ENCODE measurements around the gene SMIM12. TPM values are rescaled to one million over a fixed set of nuclear protein-coding genes. Genes with fewer than 3 reads are reported as not detected.

SMIM12 gene, protein sequence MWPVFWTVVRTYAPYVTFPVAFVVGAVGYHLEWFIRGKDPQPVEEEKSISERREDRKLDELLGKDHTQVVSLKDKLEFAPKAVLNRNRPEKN
- total RNA-seq, result 23.2 and 24.6 TPM in 2 replicates

- peak within 1 kb of the TSS; percentile 80 for H3K4me3 ChIP-seq (ENCODE audit: low read depth, low read length)
- DNase-seq (ENCODE audit: low read depth), result peak; percentile 95
- TF ChIP-seq, protein P1, sequence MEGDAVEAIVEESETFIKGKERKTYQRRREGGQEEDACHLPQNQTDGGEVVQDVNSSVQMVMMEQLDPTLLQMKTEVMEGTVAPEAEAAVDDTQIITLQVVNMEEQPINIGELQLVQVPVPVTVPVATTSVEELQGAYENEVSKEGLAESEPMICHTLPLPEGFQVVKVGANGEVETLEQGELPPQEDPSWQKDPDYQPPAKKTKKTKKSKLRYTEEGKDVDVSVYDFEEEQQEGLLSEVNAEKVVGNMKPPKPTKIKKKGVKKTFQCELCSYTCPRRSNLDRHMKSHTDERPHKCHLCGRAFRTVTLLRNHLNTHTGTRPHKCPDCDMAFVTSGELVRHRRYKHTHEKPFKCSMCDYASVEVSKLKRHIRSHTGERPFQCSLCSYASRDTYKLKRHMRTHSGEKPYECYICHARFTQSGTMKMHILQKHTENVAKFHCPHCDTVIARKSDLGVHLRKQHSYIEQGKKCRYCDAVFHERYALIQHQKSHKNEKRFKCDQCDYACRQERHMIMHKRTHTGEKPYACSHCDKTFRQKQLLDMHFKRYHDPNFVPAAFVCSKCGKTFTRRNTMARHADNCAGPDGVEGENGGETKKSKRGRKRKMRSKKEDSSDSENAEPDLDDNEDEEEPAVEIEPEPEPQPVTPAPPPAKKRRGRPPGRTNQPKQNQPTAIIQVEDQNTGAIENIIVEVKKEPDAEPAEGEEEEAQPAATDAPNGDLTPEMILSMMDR (IDR thresholded peaks at IDR 0.05; ENCODE audit: insufficient read depth, low read depth, low read length), result peak; percentile 81
Measured at GRCh38 chr1:34859446-34860200, at the start of gene SMIM12. SMIM12 (minus strand) TSS chr1:34859749; CDS start chr1:34855977, 3,772 bp downstream.

- TF ChIP-seq, protein P1 (IDR thresholded peaks at IDR 0.05; ENCODE audit: insufficient read depth, low read depth, low read length), result no peak
- DNase-seq (ENCODE audit: low read depth), result no peak
- H3K4me3 ChIP-seq (ENCODE audit: low read depth, low read length), result no peak overlapping the region
Measured at GRCh38 chr1:34908369-34908768, 48.8 kb upstream of the SMIM12 start.

DNA sequence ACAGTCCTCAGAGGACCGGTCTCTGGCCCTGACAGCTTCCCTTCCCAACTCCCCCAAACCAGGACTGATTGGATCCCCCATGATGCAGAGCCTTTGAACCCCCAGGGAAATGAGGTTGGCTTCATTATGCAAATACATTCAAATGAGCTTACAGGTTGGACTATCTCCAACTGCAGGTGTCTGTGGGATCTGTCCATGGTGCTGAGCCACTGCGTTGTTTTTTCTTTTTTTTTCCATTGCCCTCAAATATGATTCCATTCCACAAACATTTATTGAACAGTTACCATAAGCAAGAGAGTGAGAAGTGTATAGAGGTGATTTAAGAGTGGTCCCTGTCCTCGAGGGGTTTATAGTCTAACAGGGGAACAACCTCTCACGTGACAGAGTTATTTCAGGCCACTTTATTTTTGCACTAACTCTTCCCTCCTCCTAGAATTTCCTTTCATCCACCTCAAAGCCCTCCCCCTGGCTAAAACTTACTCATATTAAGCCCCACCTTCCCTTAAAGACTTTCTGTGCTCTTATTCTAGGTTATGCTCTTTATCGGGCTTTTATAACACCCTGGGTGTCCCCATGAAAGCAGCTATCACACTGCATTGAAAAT is 48.0 kb upstream of the SMIM12 start:
- no peak overlapping the region for H3K4me3 ChIP-seq (ENCODE audit: low read depth, low read length)
- TF ChIP-seq, protein P1 (IDR thresholded peaks at IDR 0.05; ENCODE audit: insufficient read depth, low read depth, low read length), result no peak
- DNase-seq (ENCODE audit: low read depth), result no peak

DNA sequence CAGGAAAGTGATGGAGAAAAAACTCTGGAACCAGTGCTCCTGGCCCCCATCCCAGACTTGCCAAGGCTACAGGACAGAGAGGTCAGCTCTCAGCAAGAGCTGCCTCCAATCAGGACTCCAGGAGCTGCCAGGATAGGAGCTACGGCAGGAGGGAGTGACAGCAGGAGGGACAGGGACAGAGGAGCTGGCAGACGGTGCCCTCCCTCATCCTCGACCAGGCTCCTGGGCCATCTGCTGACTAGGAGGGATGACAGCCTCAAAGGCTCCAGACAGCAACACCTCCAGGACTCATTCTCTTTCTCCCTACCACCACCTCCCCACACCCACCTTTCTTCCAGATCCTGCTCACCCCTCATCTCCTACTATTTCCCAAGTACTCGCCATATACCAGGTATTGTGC is 47.2 kb upstream of the SMIM12 start:
- TF ChIP-seq, protein P1 (IDR thresholded peaks at IDR 0.05; ENCODE audit: insufficient read depth, low read depth, low read length), result no peak
- DNase-seq (ENCODE audit: low read depth), result no peak
- no peak overlapping the region for H3K4me3 ChIP-seq (ENCODE audit: low read depth, low read length)

GRCh38 chr1:34906222-34906621 is 46.7 kb upstream of the SMIM12 start:
- DNase-seq (ENCODE audit: low read depth), result no peak

GRCh38 chr1:34905098-34905459 is 45.5 kb upstream of the SMIM12 start:
- DNase-seq (ENCODE audit: low read depth), result no peak
- TF ChIP-seq, protein P1 (IDR thresholded peaks at IDR 0.05; ENCODE audit: insufficient read depth, low read depth, low read length), result no peak
- H3K4me3 ChIP-seq (ENCODE audit: low read depth, low read length), result no peak overlapping the region

More at GRCh38 chr1:34906222-34906621, 46.7 kb upstream of the SMIM12 start:
- TF ChIP-seq, protein P1 (IDR thresholded peaks at IDR 0.05; ENCODE audit: insufficient read depth, low read depth, low read length), result no peak
- no peak overlapping the region for H3K4me3 ChIP-seq (ENCODE audit: low read depth, low read length)

Data from fibroblast of villous mesenchyme (primary cell).